CD14-positive monocyte (primary cell): ENCODE data around the gene LAMC3. TPM values are rescaled to one million over a fixed set of nuclear protein-coding genes. Genes with fewer than 3 reads are reported as not detected.
A peak's percentile ranks its signal among the peaks of the same experiment; 100 is the strongest.

ENCODE experiments used
- DNase-seq, 3 donors: peaks; one replicate each; pipeline ENCODE4 v3.0.0-alpha.2; 2011 to 2022
- H2AFZ ChIP-seq: 2 replicates; pipeline ENCODE4 v1.6.0; 2012; ENCODE audit warnings: mild to moderate bottlenecking, low read depth, low read length, inconsistent platforms; ENCODE audit not compliant: insufficient read depth, poor library complexity, severe bottlenecking
- H3K27ac ChIP-seq, 2 donors: 1 replicate in 1 of 2; 2 replicates in 1 of 2; pipeline ENCODE4 v1.5.1; 2012 to 2013; ENCODE audit warnings: low read length in 2 of 2, control low read depth in 1 of 2, inconsistent platforms in 1 of 2, low read depth in 1 of 2, mild to moderate bottlenecking in 1 of 2
- H3K27me3 ChIP-seq, 2 donors: one replicate each; pipeline versions ENCODE4 v1.6.0 to v1.6.1; 2011 to 2013; ENCODE audit warnings: low read length in 2 of 2; ENCODE audit not compliant: control insufficient read depth in 2 of 2, insufficient read depth in 2 of 2
- H3K36me3 ChIP-seq, 2 donors: replicated peaks in 1 of 2; 1 replicate in 1 of 2; 2 replicates in 1 of 2; pipeline versions ENCODE4 v1.5.1 to v1.6.1; 2012 to 2013; ENCODE audit warnings: low read length in 2 of 2, control low read depth in 1 of 2, inconsistent platforms in 1 of 2, mild to moderate bottlenecking in 1 of 2; ENCODE audit not compliant: insufficient read depth in 2 of 2, control insufficient read depth in 1 of 2
- H3K4me1 ChIP-seq, 2 donors: 1 replicate in 1 of 2; 2 replicates in 1 of 2; pipeline versions ENCODE4 v1.5.1 to v1.6.1; 2012 to 2013; ENCODE audit warnings: low read length in 2 of 2, control low read depth in 1 of 2, inconsistent platforms in 1 of 2, mild to moderate bottlenecking in 1 of 2, moderate library complexity in 1 of 2; ENCODE audit not compliant: insufficient read depth in 2 of 2, control insufficient read depth in 1 of 2
- H3K4me2 ChIP-seq: replicated peaks from 2 replicates; pipeline ENCODE3; 2012; ENCODE audit warnings: low read length, moderate library complexity, mild to moderate bottlenecking; ENCODE audit not compliant: poor library complexity, severe bottlenecking; ENCODE audit errors: extremely low read depth
- H3K4me3 ChIP-seq, 3 experiments: fragments of 200-600 bp in 1 of 3; sonication (generic) in 1 of 3; replicated peaks in 1 of 3; 1 replicate in 2 of 3; 2 replicates in 1 of 3; pipeline ENCODE4 v1.5.1; 2011 to 2013; ENCODE audit warnings: low read length in 3 of 3, mild to moderate bottlenecking in 3 of 3, control low read depth in 2 of 3, low read depth in 2 of 3, inconsistent platforms in 1 of 3, moderate library complexity in 1 of 3
- H3K79me2 ChIP-seq: 2 replicates; pipeline ENCODE4 v1.6.0; 2012; ENCODE audit warnings: mild to moderate bottlenecking, control low read depth, inconsistent platforms, low read length, moderate library complexity; ENCODE audit not compliant: insufficient read depth
- H3K9ac ChIP-seq: 2 replicates; pipeline ENCODE4 v1.6.0; 2017; ENCODE audit warnings: low read length, mild to moderate bottlenecking; ENCODE audit not compliant: insufficient read depth, poor library complexity, severe bottlenecking
- H3K9me3 ChIP-seq, 2 donors: replicated peaks in 1 of 2; 1 replicate in 1 of 2; 2 replicates in 1 of 2; pipeline versions ENCODE4 v1.5.1 to v1.6.1; 2012 to 2013; ENCODE audit warnings: low read length in 2 of 2, control low read depth in 1 of 2; ENCODE audit not compliant: control insufficient read depth in 1 of 2, insufficient read depth in 1 of 2
- H4K20me1 ChIP-seq: 2 replicates; pipeline ENCODE4 v1.6.0; 2012; ENCODE audit warnings: mild to moderate bottlenecking, low read length, control low read depth, moderate library complexity; ENCODE audit not compliant: insufficient read depth
- H3K27ac Mint-ChIP-seq, 7 donors: one replicate each; pipeline ENCODE4 v1.8.0; 2020; ENCODE audit warnings: mild to moderate bottlenecking in 7 of 7, mixed read lengths in 7 of 7, moderate library complexity in 6 of 7, inconsistent platforms in 2 of 7
- H3K27me3 Mint-ChIP-seq, 3 donors: one replicate each; pipeline ENCODE4 v1.8.0; 2021 to 2022; ENCODE audit warnings: low read depth in 3 of 3, mild to moderate bottlenecking in 3 of 3, mixed read lengths in 3 of 3, moderate library complexity in 3 of 3, inconsistent platforms in 1 of 3
- H3K36me3 Mint-ChIP-seq, 2 donors: one replicate each; pipeline ENCODE4 v1.8.0; 2020; ENCODE audit warnings: mixed read lengths in 2 of 2, inconsistent platforms in 1 of 2, mild to moderate bottlenecking in 1 of 2
- H3K4me1 Mint-ChIP-seq: one replicate; pipeline ENCODE4 v1.8.0; 2020; ENCODE audit warnings: mild to moderate bottlenecking, mixed read lengths
- H3K4me3 Mint-ChIP-seq, 2 donors: one replicate each; pipeline ENCODE4 v1.8.0; 2020; ENCODE audit warnings: mild to moderate bottlenecking in 2 of 2, mixed read lengths in 2 of 2, moderate library complexity in 1 of 2
- H3K9me3 Mint-ChIP-seq, 7 donors: one replicate each; pipeline ENCODE4 v1.8.0; 2020 to 2022; ENCODE audit warnings: mixed read lengths in 7 of 7, mild to moderate bottlenecking in 6 of 7, moderate library complexity in 6 of 7, inconsistent platforms in 2 of 7
- CTCF ChIP-seq: fragments of 200-600 bp; IDR thresholded peaks from one replicate; pipeline ENCODE4 v1.8.0; 2022; ENCODE audit warnings: antibody characterized with exemption, mild to moderate bottlenecking
- WGBS: methylation state at CpG from one replicate; pipeline ENCODE4 v1.1.5; 2013; ENCODE audit warnings: missing lambda C conversion rate; ENCODE audit not compliant: insufficient coverage; 5-methylcytosine and 5-hydroxymethylcytosine counted together
- intact Hi-C, 2 donors: fragments of 100-400 bp; cut with micrococcal nuclease; formaldehyde crosslinking; loops; one replicate each; pipeline versions ENCODE4 v1.15.0 to v1.15.1; 2023
- polyA plus RNA-seq, 3 donors: library from polyadenylated mRNA; depleted of rRNA in 1 of 3; unstranded in 2 of 3; stranded (reverse) in 1 of 3; fragments of 300-500 nt in 2 of 3; fragments of >200 nt in 1 of 3; fragmentation: Illumina TruSeq in 2 of 3; gene quantifications; 1 replicate in 2 of 3; 2 replicates in 1 of 3; pipeline ENCODE4 v1.2.3, GENCODE V29; 2012 to 2021

The LAMC3 gene
- polyA plus RNA-seq, 3 donors: 0.19 TPM; not detected in 2

GRCh38 chr9:131042666-131043065 lies 33.7 kb downstream of the LAMC3 start:
- Histone ChIP-seq H3K9me3 (no peaks in the 10 kb centered on the region), H3K27me3 (no peaks in the 10 kb centered on the region), H3K36me3 (no peaks in the 10 kb centered on the region), H3K4me1 (peaks cover 8 to 10% of the 10 kb centered on the region in 2 donors), H3K27ac (no peak overlapping the region), H3K79me2 (no peaks in the 10 kb centered on the region), H3K4me3 (no peak overlapping the region), H4K20me1 (no peaks in the 10 kb centered on the region), H2AFZ (peak overlapping the region; percentile 81), H3K4me2 (no peak overlapping the region), H3K9ac (no peak overlapping the region)
- no peak for DNase-seq
- Mint-ChIP-seq H3K36me3 (no peaks in the 10 kb centered on the region), H3K27ac (no peak overlapping the region), H3K9me3 (no peaks in the 10 kb centered on the region), H3K27me3 (peaks cover 1 to 3% (median 2%) of the 10 kb centered on the region in 3 donors), H3K4me1 (peaks cover 10% of the 10 kb centered on the region), H3K4me3 (no peak overlapping the region)
- no peak for TF ChIP-seq CTCF
- intact Hi-C loops: no loop called here

GRCh38 chr9:131043087-131043486 lies 34.1 kb downstream of the LAMC3 start:
- H3K4me3 Mint-ChIP-seq: no peak overlapping the region
- intact Hi-C loops: no loop called here
- no peaks in the 10 kb centered on the region for H3K36me3 Mint-ChIP-seq
- peaks cover 1 to 3% (median 2%) of the 10 kb centered on the region in 3 donors for H3K27me3 Mint-ChIP-seq
- no peaks in the 10 kb centered on the region for H3K27me3 ChIP-seq
- H3K9ac ChIP-seq: no peak overlapping the region
- H3K27ac Mint-ChIP-seq: peak overlapping the region in 1 of 7 donors; percentile 53
- peak in 2 of 3 donors; percentile 25 to 42 for DNase-seq
- no peaks in the 10 kb centered on the region for H3K9me3 ChIP-seq
- H4K20me1 ChIP-seq: no peaks in the 10 kb centered on the region
- no peak overlapping the region for H3K4me3 ChIP-seq
- H3K36me3 ChIP-seq: no peaks in the 10 kb centered on the region
- WGBS: 29% methylated on average over 1 of the region's 2 CpGs
- no peak for TF ChIP-seq CTCF
- peaks cover 10% of the 10 kb centered on the region for H3K4me1 Mint-ChIP-seq
- H3K27ac ChIP-seq: peak overlapping the region in 1 of 2 donors; percentile 24
- H3K4me2 ChIP-seq: no peak overlapping the region
- peaks cover 8 to 10% of the 10 kb centered on the region in 2 donors for H3K4me1 ChIP-seq
- H3K9me3 Mint-ChIP-seq: no peaks in the 10 kb centered on the region
- H3K79me2 ChIP-seq: no peaks in the 10 kb centered on the region
- H2AFZ ChIP-seq: peak overlapping the region; percentile 81
